SK-N-SH treated with all-trans-retinoic acid at 6 μM for 48 hours (cell line): ENCODE results near the gene RAB33B.

Experiments used
- ATAC-seq: fragments of 200-7000 bp; cut with Tn5 transposase; 3 replicates; pipeline ENCODE4 v1.9.1; 2020; ENCODE audit warnings: mild to moderate bottlenecking, moderate library complexity
- ARNTL ChIP-seq: fragments of 450-650 bp; formaldehyde crosslinking; IDR thresholded peaks from 2 replicates; pipeline ENCODE4 v1.5.0; 2020; ENCODE audit warnings: low read depth, mild to moderate bottlenecking, moderate library complexity, borderline replicate concordance
- BACH2 ChIP-seq: fragments of 250-450 bp; sonication (Bioruptor Pico); IDR thresholded peaks from 2 replicates; pipeline ENCODE4 v1.9.0; 2021; ENCODE audit warnings: mild to moderate bottlenecking, borderline replicate concordance
- CREB5 ChIP-seq: fragments of 250-450 bp; sonication (Bioruptor Pico); IDR thresholded peaks from 2 replicates; pipeline ENCODE4 v1.5.1; 2020; ENCODE audit warnings: low read depth, mild to moderate bottlenecking, moderate library complexity
- CSRNP3 ChIP-seq: fragments of 250-450 bp; sonication (Bioruptor Pico); IDR thresholded peaks from 2 replicates; pipeline ENCODE4 v1.5.1; 2021; ENCODE audit warnings: mild to moderate bottlenecking, moderate library complexity
- ESRRG ChIP-seq: fragments of 250-450 bp; sonication (Bioruptor Pico); IDR thresholded peaks from 2 replicates; pipeline ENCODE4 v1.6.1; 2021; ENCODE audit warnings: mild to moderate bottlenecking
- GLIS3 ChIP-seq: fragments of 250-450 bp; sonication (Bioruptor Pico); IDR thresholded peaks from 2 replicates; pipeline ENCODE4 v1.5.0; 2020; ENCODE audit warnings: mild to moderate bottlenecking, moderate library complexity
- ISL1 ChIP-seq: fragments of 250-450 bp; sonication (Bioruptor Pico); IDR thresholded peaks from 2 replicates; pipeline ENCODE4 v2.1.2; 2022; ENCODE audit warnings: mild to moderate bottlenecking, moderate library complexity
- OSR1 ChIP-seq: fragments of 250-450 bp; sonication (Bioruptor Pico); IDR thresholded peaks from 2 replicates; pipeline ENCODE4 v1.8.0; 2022; ENCODE audit warnings: moderate library complexity, mild to moderate bottlenecking, inconsistent platforms
- PATZ1 ChIP-seq: fragments of 250-450 bp; sonication (Bioruptor Pico); IDR thresholded peaks from 2 replicates; pipeline ENCODE4 v1.8.0; 2020; ENCODE audit warnings: mild to moderate bottlenecking, moderate library complexity, borderline replicate concordance
- PPARA ChIP-seq: fragments of 250-450 bp; sonication (Bioruptor Pico); IDR thresholded peaks from 2 replicates; pipeline ENCODE4 v1.5.0; 2020; ENCODE audit warnings: mild to moderate bottlenecking, borderline replicate concordance
- SNAI2 ChIP-seq: fragments of 250-450 bp; sonication (Bioruptor Pico); IDR thresholded peaks from 2 replicates; pipeline ENCODE4 v1.5.0; 2020; ENCODE audit warnings: mild to moderate bottlenecking, moderate library complexity
- TOX ChIP-seq: fragments of 250-450 bp; sonication (Bioruptor Pico); IDR thresholded peaks from 2 replicates; pipeline ENCODE4 v1.8.0; 2021; ENCODE audit warnings: mild to moderate bottlenecking, moderate library complexity, borderline replicate concordance
- TSHZ2 ChIP-seq: fragments of 250-450 bp; sonication (Bioruptor Pico); IDR thresholded peaks from 2 replicates; pipeline ENCODE4 v1.5.0; 2020; ENCODE audit warnings: mild to moderate bottlenecking, moderate library complexity
- ZFP3 ChIP-seq: fragments of 250-450 bp; sonication (Bioruptor Pico); IDR thresholded peaks from 2 replicates; pipeline ENCODE4 v1.5.0; 2020; ENCODE audit warnings: mild to moderate bottlenecking, moderate library complexity
- ZFP30 ChIP-seq: fragments of 450-650 bp; formaldehyde crosslinking; IDR thresholded peaks from 2 replicates; pipeline ENCODE4 v1.5.0; 2022; ENCODE audit warnings: mild to moderate bottlenecking, moderate library complexity
- ZNF565 ChIP-seq: fragments of 450-650 bp; formaldehyde crosslinking; conservative IDR thresholded peaks from 2 replicates; pipeline ENCODE4 v1.5.0; 2020; ENCODE audit warnings: low read depth, mild to moderate bottlenecking, moderate library complexity
- ZNF70 ChIP-seq: fragments of 450-650 bp; formaldehyde crosslinking; IDR thresholded peaks from 2 replicates; pipeline ENCODE4 v1.5.0; 2020; ENCODE audit warnings: mild to moderate bottlenecking, moderate library complexity
- ZNF8 ChIP-seq: fragments of 450-650 bp; formaldehyde crosslinking; IDR thresholded peaks from 2 replicates; pipeline ENCODE4 v1.5.0; 2020; ENCODE audit warnings: mild to moderate bottlenecking, moderate library complexity

Gene RAB33B

GRCh38 chr4:139416073-139416673 lies 37.7 kb upstream of the RAB33B start:
- peak; percentile 60; the same call in 1 of the 3 replicates for ATAC-seq
- no peak for TF ChIP-seq ISL1 (CRISPR knock-in tag)

- ATAC-seq: no peak
- TF ChIP-seq PATZ1 (CRISPR knock-in tag) (no peak), ZNF70 (no peak), OSR1 (CRISPR knock-in tag) (no peak), ZFP3 (no peak)
These were observed 34.5 kb upstream of the RAB33B start for GRCh38 chr4:139419388-139419914.

- ATAC-seq: no peak
- TF ChIP-seq CSRNP3 (CRISPR knock-in tag) (no peak), ZNF8 (CRISPR knock-in tag) (no peak), ESRRG (CRISPR knock-in tag) (no peak), PPARA (CRISPR knock-in tag) (no peak), ISL1 (CRISPR knock-in tag) (no peak), SNAI2 (CRISPR knock-in tag) (no peak), BACH2 (CRISPR knock-in tag) (no peak), ZNF565 (CRISPR knock-in tag) (no peak), ZFP30 (no peak), ZFP3 (no peak), TSHZ2 (no peak), ARNTL (no peak), CREB5 (no peak)
- TF ChIP-seq, all 23 proteins: peak for 0
These were observed 33.3 kb upstream of the RAB33B start for GRCh38 chr4:139420652-139421051.

- TF ChIP-seq ISL1 (CRISPR knock-in tag): no peak
- TF ChIP-seq CSRNP3 (CRISPR knock-in tag): no peak
- no peak for ATAC-seq
These were observed 17.8 kb upstream of the RAB33B start for GRCh38 chr4:139436122-139436521.

- ATAC-seq: no peak
- TF ChIP-seq TOX (CRISPR knock-in tag): no peak
- TF ChIP-seq CSRNP3 (CRISPR knock-in tag): no peak
- no peak for TF ChIP-seq ZFP30
- no peak for TF ChIP-seq GLIS3 (CRISPR knock-in tag)
- TF ChIP-seq ZFP3: no peak
- no peak for TF ChIP-seq OSR1 (CRISPR knock-in tag)
- no peak for TF ChIP-seq ZNF70
- TF ChIP-seq ESRRG (CRISPR knock-in tag): no peak
- TF ChIP-seq BACH2 (CRISPR knock-in tag): no peak
- TF ChIP-seq PPARA (CRISPR knock-in tag): no peak
- TF ChIP-seq PATZ1 (CRISPR knock-in tag): no peak
- no peak for TF ChIP-seq SNAI2 (CRISPR knock-in tag)
These were observed 15.8 kb upstream of the RAB33B start for GRCh38 chr4:139438141-139438540.
